ENCODE results near the gene CSTB.

- TF ChIP-seq CTCF (conservative IDR thresholded peaks at IDR 0.05; ENCODE audit: low read length) (no peak), EZH2phosphoT487 (IDR thresholded peaks at IDR 0.05; ENCODE audit: borderline replicate concordance) (no peak)
Observed at GRCh38 chr21:43736224-43736883, 39.8 kb downstream of the CSTB start.

Measured in Loucy (cell line).